ENCODE results near the gene PRDM15. TPM values are rescaled to one million over a fixed set of nuclear protein-coding genes. Genes with fewer than 3 reads are reported as not detected.

Gene PRDM15
- total RNA-seq, 1 experiment from 2014 or later = 11.2 TPM

DNA sequence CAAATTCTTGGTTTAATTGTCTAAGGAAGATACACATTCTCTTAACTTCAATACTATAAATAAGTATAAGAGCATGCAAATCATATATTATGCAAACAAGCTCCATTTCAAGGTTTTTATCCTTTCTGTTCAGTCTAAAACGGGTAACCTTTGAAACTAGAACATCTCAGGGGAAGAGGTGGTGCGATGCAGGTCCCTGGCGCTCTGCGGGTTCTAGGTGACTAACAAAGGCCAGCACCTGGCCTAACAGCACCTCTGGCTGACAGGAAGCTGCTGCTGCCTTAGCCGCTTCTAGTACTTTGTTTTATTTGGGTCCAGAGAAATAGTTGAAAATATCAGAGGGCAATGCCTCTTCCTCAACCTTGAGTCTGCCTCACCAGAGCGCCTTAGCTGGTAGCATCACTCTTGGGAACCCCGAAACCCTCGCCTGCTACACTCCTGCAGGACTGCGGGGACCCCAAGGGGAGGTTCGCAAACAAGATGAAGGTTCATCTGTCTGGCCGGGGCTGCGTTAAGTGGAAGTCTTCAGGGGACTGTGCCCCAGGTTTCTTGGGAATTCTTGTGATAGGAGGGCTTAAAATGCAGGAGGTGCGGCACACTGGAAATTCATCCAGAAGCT lies 45.5 kb downstream of the PRDM15 start:
- DNase-seq (ENCODE audit: low read depth, low spot score) = no peak
- intact Hi-C loops (cut with micrococcal nuclease; ENCODE audit: unreplicated experiment) (no loop called here), in situ Hi-C loops (cut with HindIII; ENCODE audit: low pct_unique_long_range_greater_than_20kb, low sequenced_read_pairs) (no loop called here)
- H3K27me3 ChIP-seq (ENCODE audit: control insufficient read depth, insufficient read depth, low read length) = no peaks in the 10 kb centered on the region
- H3K27ac ChIP-seq (ENCODE audit: low read length) = no peak overlapping the region
- H3K4me1 ChIP-seq (ENCODE audit: control insufficient read depth, insufficient read depth, low read length) = no peaks in the 10 kb centered on the region
- no peak overlapping the region for H3K4me3 ChIP-seq (ENCODE audit: low read depth in 2 of 2, low read length in 2 of 2)
- TF ChIP-seq REST (IDR thresholded peaks at IDR 0.05; ENCODE audit: insufficient read depth in 1 of 2, low read depth in 2 of 2, low read length in 1 of 2) (no peak), TCF7L2 (IDR thresholded peaks at IDR 0.05; ENCODE audit: low read depth, low read length) (no peak), POLR2AphosphoS5 (IDR thresholded peaks at IDR 0.05; ENCODE audit: low read depth, low read length) (no peak), SIN3A (IDR thresholded peaks at IDR 0.05; ENCODE audit: borderline replicate concordance, insufficient read depth, low read depth, low read length) (no peak)
- TF ChIP-seq, protein P1, sequence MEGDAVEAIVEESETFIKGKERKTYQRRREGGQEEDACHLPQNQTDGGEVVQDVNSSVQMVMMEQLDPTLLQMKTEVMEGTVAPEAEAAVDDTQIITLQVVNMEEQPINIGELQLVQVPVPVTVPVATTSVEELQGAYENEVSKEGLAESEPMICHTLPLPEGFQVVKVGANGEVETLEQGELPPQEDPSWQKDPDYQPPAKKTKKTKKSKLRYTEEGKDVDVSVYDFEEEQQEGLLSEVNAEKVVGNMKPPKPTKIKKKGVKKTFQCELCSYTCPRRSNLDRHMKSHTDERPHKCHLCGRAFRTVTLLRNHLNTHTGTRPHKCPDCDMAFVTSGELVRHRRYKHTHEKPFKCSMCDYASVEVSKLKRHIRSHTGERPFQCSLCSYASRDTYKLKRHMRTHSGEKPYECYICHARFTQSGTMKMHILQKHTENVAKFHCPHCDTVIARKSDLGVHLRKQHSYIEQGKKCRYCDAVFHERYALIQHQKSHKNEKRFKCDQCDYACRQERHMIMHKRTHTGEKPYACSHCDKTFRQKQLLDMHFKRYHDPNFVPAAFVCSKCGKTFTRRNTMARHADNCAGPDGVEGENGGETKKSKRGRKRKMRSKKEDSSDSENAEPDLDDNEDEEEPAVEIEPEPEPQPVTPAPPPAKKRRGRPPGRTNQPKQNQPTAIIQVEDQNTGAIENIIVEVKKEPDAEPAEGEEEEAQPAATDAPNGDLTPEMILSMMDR (IDR thresholded peaks at IDR 0.05) = no peak
- no peak for ATAC-seq
- H3K36me3 ChIP-seq (ENCODE audit: control insufficient read depth, insufficient read depth, low read length) = no peaks in the 10 kb centered on the region; the same call in 1 of the 2 replicates
- CTCF ChIA-PET = no interaction called here
- H3K9me3 ChIP-seq (ENCODE audit: control insufficient read depth, insufficient read depth, low read depth, low read length) = no peaks in the 10 kb centered on the region
- POLR2A ChIA-PET = no interaction called here
- no TSS peak for BruUV-seq (replicated peaks)

DNA sequence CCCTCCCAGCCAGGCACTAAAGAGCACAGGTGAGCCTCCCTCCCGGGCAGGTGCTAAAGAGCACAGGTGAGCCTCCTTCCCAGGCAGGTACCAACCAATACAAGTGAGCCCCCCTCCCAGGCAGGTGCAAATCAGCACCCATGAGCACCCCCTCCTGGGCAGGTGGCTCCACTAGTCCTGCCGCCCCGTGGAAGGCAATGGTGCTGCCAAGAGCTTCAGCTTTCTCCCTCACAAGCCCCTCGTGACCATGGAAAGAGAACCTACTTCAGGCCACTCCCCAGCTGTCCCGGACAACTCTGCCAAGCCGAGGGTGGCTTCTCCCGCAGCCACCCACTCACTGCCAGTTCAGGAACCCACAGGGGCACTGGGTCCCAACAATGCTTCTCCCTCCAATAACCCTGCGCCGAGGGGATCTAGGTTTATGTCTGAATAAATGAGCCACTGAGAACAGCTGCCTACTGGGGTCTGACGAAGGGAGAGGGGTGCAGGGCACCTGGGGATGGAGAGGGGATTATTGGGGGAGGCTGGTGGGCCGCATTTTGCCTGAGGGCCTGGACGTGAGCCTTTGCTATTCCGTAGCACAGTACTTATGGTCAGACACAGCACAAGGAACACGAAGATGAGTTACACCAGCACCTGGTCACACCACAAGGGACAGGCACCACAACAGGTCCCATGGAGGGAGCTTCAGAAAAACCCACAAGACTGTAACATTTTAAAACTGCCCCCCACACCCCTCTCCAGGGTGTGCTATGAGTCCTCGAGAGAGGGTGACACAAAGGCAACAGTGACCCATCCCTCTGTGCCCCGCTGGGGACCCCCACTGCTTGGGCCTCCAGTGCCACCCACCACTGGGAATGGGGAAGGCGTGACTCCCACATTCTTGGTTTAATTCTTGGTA lies 46.3 kb downstream of the PRDM15 start:
- TF ChIP-seq, protein P1 (IDR thresholded peaks at IDR 0.05) = no peak
- TF ChIP-seq SIN3A (IDR thresholded peaks at IDR 0.05; ENCODE audit: borderline replicate concordance, insufficient read depth, low read depth, low read length) (no peak), POLR2AphosphoS5 (IDR thresholded peaks at IDR 0.05; ENCODE audit: low read depth, low read length) (no peak), REST (IDR thresholded peaks at IDR 0.05; ENCODE audit: insufficient read depth in 1 of 2, low read depth in 2 of 2, low read length in 1 of 2) (no peak), TCF7L2 (IDR thresholded peaks at IDR 0.05; ENCODE audit: low read depth, low read length) (no peak)
- ATAC-seq (no peak), DNase-seq (ENCODE audit: low read depth, low spot score) (no peak)
- no peaks in the 10 kb centered on the region for H3K9me3 ChIP-seq (ENCODE audit: control insufficient read depth, insufficient read depth, low read depth, low read length)
- H3K36me3 ChIP-seq (ENCODE audit: control insufficient read depth, insufficient read depth, low read length) = no peaks in the 10 kb centered on the region; the same call in 1 of the 2 replicates
- no peaks in the 10 kb centered on the region for H3K4me1 ChIP-seq (ENCODE audit: control insufficient read depth, insufficient read depth, low read length)
- no peak overlapping the region for H3K27ac ChIP-seq (ENCODE audit: low read length)
- intact Hi-C loops (cut with micrococcal nuclease; ENCODE audit: unreplicated experiment) = no loop called here
- no peaks in the 10 kb centered on the region for H3K27me3 ChIP-seq (ENCODE audit: control insufficient read depth, insufficient read depth, low read length)
- no TSS peak for BruUV-seq (replicated peaks)
- ChIA-PET CTCF (no interaction called here), POLR2A (no interaction called here)
- in situ Hi-C loops (cut with HindIII; ENCODE audit: low pct_unique_long_range_greater_than_20kb, low sequenced_read_pairs) = no loop called here
- no peak overlapping the region for H3K4me3 ChIP-seq (ENCODE audit: low read depth in 2 of 2, low read length in 2 of 2)
